ENCODE results near the gene RALGDS. TPM values are rescaled to one million over a fixed set of nuclear protein-coding genes. Genes with fewer than 3 reads are reported as not detected.
"Not testable (repeated sequence)": the region's sequence is repeated elsewhere in the genome, so short reads cannot be mapped to it uniquely, and the experiment has no call there.

The RALGDS gene
- total RNA-seq, 2 donors from 2014 or later: 27.8 to 64.6 TPM

GRCh38 chr9:133070500-133070961, 50.5 kb downstream of the RALGDS start:
- 44 to 50% methylated on average over 7 to 17 of the region's 17 CpGs for WGBS, 2 donors
- H3K4me3 ChIP-seq; H3K27me3 ChIP-seq; intact Hi-C loops (cut with DNase I); H3K36me3 ChIP-seq (replicated peaks in 1 of 2; ENCODE audit: insufficient read depth in 1 of 2, low read depth in 2 of 2); H3K9me3 ChIP-seq: not testable (repeated sequence)
- ATAC-seq: peak; percentile 12
- peak; percentile 69 to 79 (median 72) for DNase-seq
- peak overlapping the region in 3 of 4 donors; percentile 33 to 55 (median 52) for H3K27ac ChIP-seq
- H3K4me1 ChIP-seq: peaks cover 18% of the 10 kb centered on the region
- peak; percentile 18 to 72 (median 69) for TF ChIP-seq POLR2A (IDR thresholded peaks at IDR 0.05)

GRCh38 chr9:133068431-133068830, 52.6 kb downstream of the RALGDS start:
- DNase-seq: peak in 1 of 4 donors; percentile 15
- H3K4me3 ChIP-seq; ATAC-seq; H3K27me3 ChIP-seq; intact Hi-C loops (cut with DNase I); H3K36me3 ChIP-seq (replicated peaks in 1 of 2; ENCODE audit: insufficient read depth in 1 of 2, low read depth in 2 of 2); H3K9me3 ChIP-seq: not testable (repeated sequence)
- WGBS, 2 donors: 23% methylated on average over 3 of the region's 15 CpGs; no CpG with 5 or more reads in 1 of the 2 donors
- Histone ChIP-seq H3K4me1 (peaks cover 22% of the 10 kb centered on the region), H3K27ac (peak overlapping the region in 2 of 4 donors; percentile 36 to 81)

GRCh38 chr9:133067813-133068212, 53.2 kb downstream of the RALGDS start:
- Histone ChIP-seq H3K27ac (peak overlapping the region; percentile 1 to 81 (median 58)), H3K4me1 (peaks cover 22% of the 10 kb centered on the region), H3K9me3 (no peaks in the 10 kb centered on the region), H3K36me3 (replicated peaks in 1 of 2; ENCODE audit: insufficient read depth in 1 of 2, low read depth in 2 of 2) (peaks cover 0 to 2% of the 10 kb centered on the region in 2 donors), H3K4me3 (no peak overlapping the region), H3K27me3 (no peaks in the 10 kb centered on the region)
- WGBS, 2 donors: 31 to 45% methylated on average over 10 to 11 of the region's 11 CpGs
- ATAC-seq (no peak), DNase-seq (peak; percentile 55 to 74 (median 59))
- TF ChIP-seq POLR2A (IDR thresholded peaks at IDR 0.05): peak; percentile 48 to 68 (median 51)
- no peak for TF ChIP-seq CTCF (IDR thresholded peaks at IDR 0.05)
- intact Hi-C loops (cut with DNase I): no loop called here

- Histone ChIP-seq H3K9me3 (no peaks in the 10 kb centered on the region), H3K36me3 (replicated peaks in 1 of 2; ENCODE audit: insufficient read depth in 1 of 2, low read depth in 2 of 2) (peaks cover 0 to 2% of the 10 kb centered on the region in 2 donors), H3K27me3 (no peaks in the 10 kb centered on the region), H3K4me1 (peaks cover 22% of the 10 kb centered on the region), H3K27ac (peak overlapping the region in 3 of 4 donors; percentile 67 to 81 (median 79)), H3K4me3 (no peak overlapping the region)
- 35 to 41% methylated on average over 8 to 11 of the region's 11 CpGs for WGBS, 2 donors
- TF ChIP-seq POLR2A (IDR thresholded peaks at IDR 0.05) (peak in 1 of 3 donors; percentile 44), CTCF (IDR thresholded peaks at IDR 0.05) (peak in 4 of 7 experiments; percentile 0 to 26 (median 20))
- DNase-seq (peak; percentile 54 to 62 (median 58)), ATAC-seq (no peak)
- intact Hi-C loops (cut with DNase I): no loop called here
Measured at GRCh38 chr9:133067006-133067405, 54.0 kb downstream of the RALGDS start.

GRCh38 chr9:133066181-133066983, 54.7 kb downstream of the RALGDS start:
- Histone ChIP-seq H3K4me1 (peaks cover 18% of the 10 kb centered on the region), H3K27ac (peak overlapping the region; percentile 7 to 81 (median 73)), H3K36me3 (replicated peaks in 1 of 2; ENCODE audit: insufficient read depth in 1 of 2, low read depth in 2 of 2) (peaks cover 0 to 2% of the 10 kb centered on the region in 2 donors), H3K4me3 (no peak overlapping the region), H3K9me3 (no peaks in the 10 kb centered on the region), H3K27me3 (no peaks in the 10 kb centered on the region)
- intact Hi-C loops (cut with DNase I): no loop called here
- ATAC-seq: no peak
- WGBS, 2 donors: 36 to 43% methylated on average over 24 to 25 of the region's 25 CpGs
- no peak for TF ChIP-seq CTCF (IDR thresholded peaks at IDR 0.05)
- TF ChIP-seq POLR2A (IDR thresholded peaks at IDR 0.05): peak; percentile 60 to 70 (median 67)
- peak; percentile 53 to 73 (median 62) for DNase-seq
